NK-92 (cell line): ENCODE measurements around the gene SP3.

Experiments
- DNase-seq: peaks from one replicate; lab custom pipeline; 2025; ENCODE audit not compliant: unreplicated experiment; lab: John Stamatoyannopoulos, UW

The SP3 gene

DNA sequence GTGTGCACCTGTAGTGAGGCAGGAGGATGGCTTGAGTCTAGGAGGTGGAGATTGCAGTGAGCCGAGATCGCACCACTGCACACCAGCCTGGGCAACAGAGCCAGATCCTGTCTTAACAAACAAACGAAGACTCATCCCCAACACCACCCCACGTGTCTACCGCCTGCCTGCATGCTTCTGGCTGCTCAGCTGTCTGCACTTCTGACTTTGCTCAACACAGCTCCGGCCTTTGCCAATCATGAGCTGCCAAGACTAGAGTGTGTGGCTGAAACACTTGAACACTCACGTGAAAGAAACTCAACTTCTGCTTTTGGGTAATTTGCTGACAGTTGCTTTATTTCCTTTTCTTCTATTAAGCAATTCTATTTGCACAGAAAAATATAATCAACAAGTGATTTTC lies 32.1 kb upstream of the SP3 start:
- DNase-seq = no peak

- no peak for DNase-seq
Observed at GRCh38 chr2:173996766-173997165, 31.6 kb upstream of the SP3 start.

- no peak for DNase-seq
Observed at GRCh38 chr2:173993459-173993858, 28.3 kb upstream of the SP3 start.

- no peak for DNase-seq
Observed at GRCh38 chr2:173991856-173992588, 26.8 kb upstream of the SP3 start.

DNA sequence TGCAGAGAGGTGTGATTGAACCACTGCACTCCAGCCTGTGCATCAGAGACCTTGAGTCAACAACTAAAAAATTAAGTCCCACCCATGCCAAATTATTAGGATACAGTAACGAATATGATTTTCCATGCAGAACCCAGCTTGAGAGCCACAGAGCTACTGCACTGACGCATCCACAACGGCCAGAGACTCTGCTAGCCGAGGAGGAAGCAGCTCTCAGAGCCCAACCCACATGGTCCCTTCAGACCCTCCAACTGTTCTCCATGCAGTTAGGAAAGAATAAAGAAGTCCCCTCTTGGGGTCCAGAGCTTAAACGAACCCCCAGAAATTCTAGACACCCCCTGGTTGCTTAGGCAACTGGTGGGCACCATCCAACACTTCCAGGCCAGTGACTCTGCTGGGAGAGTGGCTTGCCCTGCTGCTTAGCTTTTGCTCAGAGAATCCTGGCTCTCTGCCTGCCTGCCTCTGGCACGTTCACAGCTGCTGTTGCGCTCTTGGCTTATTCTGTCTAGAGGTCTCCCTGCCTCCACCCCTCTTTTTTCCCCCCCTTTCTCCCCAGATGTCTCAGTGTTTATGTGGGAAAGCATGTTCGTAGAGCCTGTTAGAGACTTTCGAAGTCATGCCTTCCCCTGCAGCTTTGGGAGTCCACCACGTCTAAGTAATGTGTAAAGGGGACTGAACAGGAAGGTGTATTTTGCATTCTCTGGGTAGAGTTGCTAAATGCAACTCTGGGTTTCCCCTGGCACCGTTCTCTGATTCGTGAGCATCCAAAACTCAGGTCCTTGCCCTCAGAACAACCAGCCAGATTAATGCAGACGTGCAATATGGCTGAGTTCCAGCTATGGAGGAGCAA lies 26.0 kb upstream of the SP3 start:
- no peak for DNase-seq

- no peak for DNase-seq
Observed at GRCh38 chr2:173990245-173990644, 25.1 kb upstream of the SP3 start.

- no peak for DNase-seq
Observed at GRCh38 chr2:173989884-173990215, 24.7 kb upstream of the SP3 start.

- no peak for DNase-seq
Observed at GRCh38 chr2:173989160-173989883, 24.1 kb upstream of the SP3 start.

DNA sequence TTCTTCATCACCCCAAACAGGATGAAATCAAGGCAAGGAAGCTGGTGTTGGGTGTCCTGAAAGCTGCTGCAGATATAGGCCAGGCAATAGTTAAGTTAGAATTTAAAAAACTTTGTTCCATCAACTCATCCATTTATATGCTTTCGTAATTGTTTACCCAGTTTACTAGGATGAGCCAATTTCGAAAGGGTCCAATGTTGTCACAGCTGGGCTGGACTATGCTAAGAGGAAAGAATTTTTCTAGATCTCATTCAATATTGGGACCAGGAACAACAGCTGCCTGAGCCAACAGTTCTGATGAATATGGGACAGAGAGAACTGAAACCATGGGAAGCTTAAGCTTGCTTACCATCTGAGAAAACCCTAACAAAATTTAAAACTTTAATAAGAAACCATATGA lies 21.6 kb upstream of the SP3 start:
- DNase-seq = no peak

GRCh38 chr2:173985605-173985992 lies 20.4 kb upstream of the SP3 start:
- DNase-seq = no peak

- no peak for DNase-seq
Observed at GRCh38 chr2:173984866-173985604, 19.9 kb upstream of the SP3 start.

DNA sequence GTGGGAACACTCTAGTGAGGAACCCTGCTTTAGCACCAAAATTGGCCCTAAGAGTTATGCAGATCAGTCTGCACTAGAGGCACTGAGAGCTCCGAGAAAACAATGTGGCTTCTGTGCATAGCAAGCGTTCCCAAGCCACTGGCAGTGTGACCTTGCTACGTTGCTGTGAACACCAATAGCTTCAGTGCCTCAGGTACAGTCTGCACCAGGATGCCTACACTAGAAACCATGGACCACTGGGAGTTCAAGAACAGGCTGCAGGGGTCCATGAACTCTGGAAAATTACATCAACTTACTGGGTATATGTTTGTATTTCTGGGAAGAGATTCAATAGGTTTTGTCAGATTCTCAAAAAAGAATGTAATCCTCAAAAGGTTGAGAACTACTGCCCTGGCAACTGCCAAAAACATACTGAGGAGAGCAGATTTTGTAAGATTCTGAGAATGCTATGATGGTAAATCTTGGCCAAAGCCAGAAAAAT lies 18.3 kb upstream of the SP3 start:
- DNase-seq = no peak

DNA sequence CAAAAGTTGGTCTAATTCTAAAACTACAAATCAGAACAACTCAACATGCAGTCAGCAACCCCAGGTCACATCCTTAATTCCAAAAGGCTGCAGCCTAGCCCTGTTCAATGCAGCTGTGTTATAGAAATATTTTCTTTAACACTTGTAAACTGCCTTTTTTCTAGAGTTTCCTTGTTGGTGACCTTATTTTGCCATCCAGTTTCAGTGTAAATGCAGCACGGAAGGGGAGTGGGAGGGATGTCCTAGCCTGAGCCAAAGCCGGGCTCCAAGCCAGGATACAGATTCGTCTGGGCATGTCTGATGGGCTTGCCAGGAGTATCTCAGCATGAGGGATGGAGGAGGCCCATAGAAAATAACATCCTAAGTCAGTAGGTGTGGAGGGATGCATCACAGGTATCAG lies 17.7 kb upstream of the SP3 start:
- DNase-seq = no peak

DNA sequence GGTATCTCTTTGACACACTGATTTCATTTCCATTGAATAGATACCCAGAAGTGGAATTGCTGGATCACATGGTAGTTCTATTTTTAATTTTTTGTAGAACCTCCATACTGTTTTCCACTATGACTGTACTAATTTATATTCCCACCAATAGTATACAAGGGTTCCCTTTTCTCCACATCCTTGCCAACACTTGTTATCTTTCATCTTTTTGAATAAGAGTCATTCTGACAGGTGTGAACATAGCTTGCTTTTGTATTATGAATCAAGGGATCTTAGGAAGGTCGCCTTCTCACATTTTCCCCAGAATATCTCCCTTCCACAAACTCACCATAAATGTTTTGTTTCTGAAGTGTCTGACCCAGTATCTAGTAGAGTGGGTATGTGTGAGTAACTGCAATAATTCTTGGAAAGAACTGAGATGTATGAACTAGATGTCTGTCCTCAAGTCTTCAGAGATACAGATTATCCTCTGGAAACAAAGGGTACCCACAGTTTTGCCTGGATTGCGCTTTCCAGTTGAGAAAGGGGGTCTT lies 17.1 kb upstream of the SP3 start:
- DNase-seq = no peak

- DNase-seq = no peak
Observed at GRCh38 chr2:173981520-173981919, 16.3 kb upstream of the SP3 start.

DNA sequence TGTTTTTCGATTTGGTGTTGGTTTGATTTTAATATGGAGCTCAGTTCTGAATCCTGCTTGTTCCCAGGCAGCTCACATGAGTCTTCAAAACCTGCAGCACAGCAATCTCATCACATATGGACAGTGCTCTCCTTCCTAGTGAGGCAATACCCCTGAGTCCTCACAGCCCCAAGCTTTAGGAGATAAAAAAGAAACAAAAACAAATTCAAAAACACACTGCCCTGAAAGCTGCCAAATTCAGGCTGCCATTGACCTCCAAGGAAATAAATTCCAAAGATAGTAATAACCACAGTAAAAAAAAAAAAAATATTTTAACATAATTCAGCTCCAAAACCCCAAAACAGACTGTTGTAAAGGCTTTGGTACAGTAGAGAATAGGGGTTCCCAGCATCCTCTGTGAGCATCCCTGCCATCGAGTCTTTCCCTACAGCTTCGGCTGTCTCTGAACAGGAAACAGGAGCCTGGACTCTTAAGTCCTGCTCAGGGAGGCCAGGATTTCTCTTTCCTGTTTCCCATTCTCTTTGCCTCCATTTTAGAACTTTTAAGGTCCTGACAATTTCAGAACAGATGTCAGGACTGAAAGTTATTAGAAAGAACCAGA lies 14.7 kb upstream of the SP3 start:
- no peak for DNase-seq

DNA sequence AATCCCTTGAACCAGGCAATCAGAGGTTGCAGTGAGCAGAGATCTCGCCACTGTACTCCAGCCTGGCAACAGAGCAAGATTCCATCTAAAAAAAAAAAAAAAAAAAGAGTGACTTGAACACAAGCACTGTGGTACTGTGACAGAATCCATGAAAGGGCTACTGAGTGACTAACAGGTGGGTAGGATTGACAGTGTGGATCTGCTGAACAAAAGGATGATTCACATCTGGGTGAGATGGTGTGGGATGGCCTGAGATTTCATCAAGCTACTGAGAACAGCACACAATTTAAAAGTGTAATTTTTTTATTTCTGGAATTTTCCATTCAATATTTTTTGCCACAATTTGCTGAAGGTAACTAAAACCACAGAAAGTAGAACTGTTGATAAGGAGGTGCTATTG lies 13.3 kb upstream of the SP3 start:
- DNase-seq = no peak

DNA sequence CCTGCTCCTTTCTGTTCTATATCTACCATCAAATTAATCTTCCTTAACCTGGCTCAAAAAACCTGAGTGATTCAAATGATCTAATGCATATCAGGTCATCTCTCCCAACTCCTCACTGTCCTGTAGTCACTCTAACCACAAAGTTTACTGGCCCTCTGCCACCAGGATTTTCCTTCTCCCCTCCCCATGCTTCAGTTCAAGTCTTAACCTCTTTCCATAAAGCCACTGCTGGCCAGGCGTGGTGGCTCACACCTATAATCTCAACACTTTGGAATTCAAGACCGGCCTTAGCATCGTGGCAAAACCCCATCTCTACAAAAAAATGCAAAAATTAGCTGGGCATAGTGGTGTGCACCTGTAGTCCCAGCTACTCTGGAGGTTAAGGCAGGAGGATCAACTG lies 7.5 kb upstream of the SP3 start:
- DNase-seq = no peak

DNA sequence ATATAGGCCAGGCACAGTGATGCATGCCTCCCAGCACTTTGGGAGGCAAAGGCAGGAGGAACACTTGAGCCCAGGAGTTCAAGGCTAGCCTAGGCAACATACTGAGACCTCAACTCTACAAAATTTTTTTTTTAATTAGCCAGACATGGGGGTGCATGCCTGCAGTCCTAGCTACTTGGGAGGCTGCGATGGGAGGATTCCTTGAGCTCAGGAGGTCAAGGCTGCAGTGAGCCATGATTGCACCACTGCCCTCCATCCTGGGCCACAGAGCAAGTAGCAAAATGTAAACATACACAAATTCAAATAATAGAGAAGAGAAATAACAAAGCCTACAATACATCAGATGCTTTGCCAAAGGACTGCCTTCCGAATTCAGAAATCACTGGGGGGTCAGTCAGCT lies 7.0 kb upstream of the SP3 start:
- DNase-seq = no peak

DNA sequence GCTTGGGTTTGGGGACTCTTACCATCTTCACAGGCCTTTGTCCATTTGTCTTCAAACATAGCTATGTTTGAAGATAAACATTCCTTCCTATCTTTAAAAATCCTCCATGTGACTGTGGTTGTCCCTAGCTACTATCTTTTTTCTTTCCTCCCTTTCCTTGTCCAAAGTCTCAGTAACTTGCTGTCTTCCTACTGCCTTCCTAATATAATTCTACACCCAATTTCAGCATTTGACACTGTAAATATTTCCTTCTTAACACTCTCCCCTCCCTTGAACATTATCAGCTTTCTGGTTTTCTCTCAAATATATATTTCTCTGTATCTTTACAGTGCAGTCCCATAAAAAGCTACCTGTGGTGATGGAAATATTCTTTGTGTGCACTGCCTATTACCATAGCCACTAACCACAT lies 5.3 kb upstream of the SP3 start:
- DNase-seq = no peak

GRCh38 chr2:173969886-173970285 lies 4.7 kb upstream of the SP3 start:
- no peak for DNase-seq
